ENCODE data around the gene POC1A. TPM values are rescaled to one million over a fixed set of nuclear protein-coding genes. Genes with fewer than 3 reads are reported as not detected.

POC1A gene
- total and polyA plus RNA-seq, 2 of the 8 experiments (the other 6 are each of a cell fraction or from before 2014, with no cell fraction given), result 35.7 to 39.2 TPM

- Histone ChIP-seq H4K5ac (ENCODE audit: insufficient read length, low read depth, low read length) (no peak overlapping the region), H2BK20ac (ENCODE audit: low read length) (no peak overlapping the region), H3K27ac (ENCODE audit: low read depth, low read length) (no peak overlapping the region), H2BK120ac (replicated peaks; ENCODE audit: low read depth, low read length) (no peak overlapping the region), H2BK12ac (ENCODE audit: low read depth, low read length) (no peak overlapping the region), H3K4me2 (ENCODE audit: insufficient read depth in 1 of 2, low read depth in 2 of 2, low read length in 2 of 2) (no peak overlapping the region), H2AK5ac (ENCODE audit: low read depth, low read length) (no peak overlapping the region), H3K79me1 (ENCODE audit: low read depth, low read length) (no peaks in the 10 kb centered on the region), H3K79me2 (ENCODE audit: control insufficient read depth in 1 of 2, insufficient read depth in 2 of 2, low read length in 2 of 2) (peaks cover 0 to 17% of the 10 kb centered on the region in 2 experiments; a peak in 2 of 4 replicates), H2BK5ac (ENCODE audit: low read depth, low read length) (no peak overlapping the region), H3K56ac (replicated peaks; ENCODE audit: insufficient read length, low read depth, low read length) (no peak overlapping the region), H3K36me3 (ENCODE audit: control insufficient read depth in 2 of 4, insufficient read depth in 4 of 4, low read length in 3 of 4) (peaks cover 14 to 31% (median 22%) of the 10 kb centered on the region in 4 experiments), H2AFZ (ENCODE audit: low read length) (no peak overlapping the region), H3K27me3 (replicated peaks in 1 of 4; ENCODE audit: control insufficient read depth in 3 of 4, extremely low read depth in 1 of 4, insufficient read depth in 3 of 4, low read length in 3 of 4) (no peaks in the 10 kb centered on the region), H3K23me2 (ENCODE audit: low read depth, low read length) (peaks cover 6% of the 10 kb centered on the region; the same call in 1 of the 2 replicates), H2BK15ac (ENCODE audit: low read length) (no peak overlapping the region), H3K14ac (ENCODE audit: insufficient read length) (no peak overlapping the region), H3K9me3 (ENCODE audit: insufficient read depth in 2 of 2, low read depth in 1 of 2, low read length in 1 of 2) (no peaks in the 10 kb centered on the region), H4K91ac (replicated peaks; ENCODE audit: insufficient read length, low read length) (no peak overlapping the region), H3K4me3 (ENCODE audit: extremely low read depth in 1 of 4, insufficient read depth in 2 of 4, low read depth in 3 of 4, low read length in 4 of 4) (no peak overlapping the region), H3K9ac (replicated peaks in 1 of 4; ENCODE audit: extremely low read depth in 1 of 4, low read depth in 3 of 4, low read length in 3 of 4) (no peak overlapping the region), H3K4me1 (replicated peaks in 1 of 4; ENCODE audit: control insufficient read depth in 3 of 4, insufficient read depth in 4 of 4, low read length in 3 of 4) (peaks cover 2 to 6% (median 4%) of the 10 kb centered on the region in 4 experiments; a peak in 4 of 7 replicates), H4K8ac (ENCODE audit: extremely low read depth, insufficient read depth, low read length) (no peak overlapping the region), H3K18ac (ENCODE audit: extremely low read depth, low read length) (no peak overlapping the region), H4K20me1 (replicated peaks in 1 of 2; ENCODE audit: control insufficient read depth in 1 of 2, insufficient read depth in 2 of 2, low read length in 2 of 2) (peaks cover 0 to 5% of the 10 kb centered on the region in 2 experiments), H3K23ac (ENCODE audit: insufficient read length) (no peak overlapping the region), H3K4ac (replicated peaks; ENCODE audit: insufficient read length, low read depth, low read length) (no peak overlapping the region)
- no peak for DNase-seq (ENCODE audit: low read depth in 1 of 2, low spot score in 2 of 2)
- ChIA-PET POLR2A (ENCODE audit: partially characterized antibody) (interaction anchor here (0.9 to 4.4 kb wide), 4 partner anchors 15 to 157 kb away, joined by 3 to 30 read pairs (median 4); partner anchors contain the start of gene RPL29), CTCF (ENCODE audit: partially characterized antibody) (interaction anchor here (0.5 to 14.6 kb wide), 4 partner anchors 94 to 1536 kb away, joined by 3 to 148 read pairs (median 4); partner anchors contain the start of gene DUSP7)
- whole genome bisulfite sequencing, 2 experiments (ENCODE audit: extremely low coverage in 1 of 2, insufficient coverage in 1 of 2, insufficient read length in 1 of 2, insufficient replicate concordance in 2 of 2, low coverage in 1 of 2, low lambda C conversion rate in 2 of 2, missing lambda C conversion rate in 1 of 2), result 91% methylated on average over 4 of the region's 4 CpGs; no CpG with 5 or more reads in 1 of the 2 experiments
- no peak for TF ChIP-seq PHF8 (conservative IDR thresholded peaks at IDR 0.05; ENCODE audit: low read depth, low read length)
- no peak for TF ChIP-seq TBP (IDR thresholded peaks at IDR 0.05; ENCODE audit: low read depth, low read length)
- no peak for TF ChIP-seq GTF2F1 (IDR thresholded peaks at IDR 0.05; ENCODE audit: borderline replicate concordance, low read depth, low read length)
- TF ChIP-seq ASH2L (IDR thresholded peaks at IDR 0.05; ENCODE audit: low read length), result no peak
- no peak for FAIRE-seq
Observed at GRCh38 chr3:52150860-52151259, 3.4 kb downstream of the POC1A start.

All from H1 (cell line).